ENCODE data around the gene MCTP1.

The MCTP1 gene

DNA sequence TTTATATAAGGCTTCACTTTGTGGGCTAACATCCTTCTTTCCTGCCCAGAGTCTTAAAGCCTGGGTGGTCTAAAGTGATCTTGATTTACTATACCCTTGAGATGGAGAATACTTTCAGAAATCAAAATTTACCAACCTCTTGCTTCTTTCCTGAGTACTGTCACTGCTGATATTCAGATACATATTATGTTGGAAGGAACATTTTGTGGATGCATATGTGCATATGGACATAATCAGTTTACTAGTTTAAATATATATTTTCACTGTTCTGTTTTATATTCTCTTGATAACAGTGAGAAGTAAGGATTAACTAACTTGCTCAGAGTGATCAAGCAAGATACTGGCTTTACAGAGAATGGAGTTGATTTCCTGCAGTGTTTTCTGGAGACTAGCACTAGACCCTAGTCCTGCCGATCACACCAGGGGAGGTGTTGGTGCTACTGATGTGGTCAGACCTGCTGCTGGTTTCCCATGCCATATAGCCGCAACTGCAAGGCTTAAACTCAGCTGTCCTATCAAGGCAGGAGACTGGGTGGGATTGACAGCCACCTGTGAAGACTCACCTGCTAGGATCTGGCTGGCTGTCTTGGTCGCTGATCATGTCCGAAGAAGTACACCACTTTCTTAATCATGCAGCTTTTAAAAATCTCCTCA, 608.8 kb downstream of the MCTP1 start:
- TF ChIP-seq EZH2phosphoT487 (IDR thresholded peaks at IDR 0.05; ENCODE audit: borderline replicate concordance, low read length) (no peak), CTCF (IDR thresholded peaks at IDR 0.05; ENCODE audit: low read depth, low read length, poor library complexity, severe bottlenecking) (no peak)
- Histone ChIP-seq H3K9me2 (replicated peaks; ENCODE audit: control insufficient read depth, low read length) (no peaks in the 10 kb centered on the region), H3K79me2 (ENCODE audit: control insufficient read depth, low read length) (no peaks in the 10 kb centered on the region), H3K4me3 (ENCODE audit: low read length) (no peak overlapping the region), H3F3A (ENCODE audit: control insufficient read depth, insufficient read depth) (no peaks in the 10 kb centered on the region), H3K27me3 (ENCODE audit: control insufficient read depth, low read length) (no peaks in the 10 kb centered on the region), H3K9me3 (ENCODE audit: control insufficient read depth, insufficient read depth, low read length) (no peaks in the 10 kb centered on the region), H3K4me1 (ENCODE audit: control insufficient read depth, low read length) (no peaks in the 10 kb centered on the region), H4K20me1 (ENCODE audit: control insufficient read depth, insufficient read depth, low read depth, low read length) (no peaks in the 10 kb centered on the region), H3K4me2 (ENCODE audit: low read length) (no peak overlapping the region), H3K27ac (ENCODE audit: low read depth, low read length) (no peak overlapping the region), H3K36me3 (ENCODE audit: control insufficient read depth, low read length) (peaks cover 19% of the 10 kb centered on the region)

GRCh38 chr5:94674490-94675382, 610.2 kb downstream of the MCTP1 start:
- H3K27ac ChIP-seq (ENCODE audit: low read depth, low read length) = no peak overlapping the region
- H3K4me1 ChIP-seq (ENCODE audit: control insufficient read depth, low read length) = no peaks in the 10 kb centered on the region
- no peak overlapping the region for H3K4me2 ChIP-seq (ENCODE audit: low read length)
- H4K20me1 ChIP-seq (ENCODE audit: control insufficient read depth, insufficient read depth, low read depth, low read length) = no peaks in the 10 kb centered on the region
- no peak overlapping the region for H3K4me3 ChIP-seq (ENCODE audit: low read length)
- no peaks in the 10 kb centered on the region for H3K79me2 ChIP-seq (ENCODE audit: control insufficient read depth, low read length)
- no peaks in the 10 kb centered on the region for H3K27me3 ChIP-seq (ENCODE audit: control insufficient read depth, low read length)
- no peaks in the 10 kb centered on the region for H3K9me2 ChIP-seq (replicated peaks; ENCODE audit: control insufficient read depth, low read length)
- TF ChIP-seq EZH2phosphoT487 (IDR thresholded peaks at IDR 0.05; ENCODE audit: borderline replicate concordance, low read length) (no peak), CTCF (IDR thresholded peaks at IDR 0.05; ENCODE audit: low read depth, low read length, poor library complexity, severe bottlenecking) (no peak)
- peaks cover 17% of the 10 kb centered on the region for H3K36me3 ChIP-seq (ENCODE audit: control insufficient read depth, low read length)
- H3K9me3 ChIP-seq (ENCODE audit: control insufficient read depth, insufficient read depth, low read length) = no peaks in the 10 kb centered on the region
- no peaks in the 10 kb centered on the region for H3F3A ChIP-seq (ENCODE audit: control insufficient read depth, insufficient read depth)

DNA sequence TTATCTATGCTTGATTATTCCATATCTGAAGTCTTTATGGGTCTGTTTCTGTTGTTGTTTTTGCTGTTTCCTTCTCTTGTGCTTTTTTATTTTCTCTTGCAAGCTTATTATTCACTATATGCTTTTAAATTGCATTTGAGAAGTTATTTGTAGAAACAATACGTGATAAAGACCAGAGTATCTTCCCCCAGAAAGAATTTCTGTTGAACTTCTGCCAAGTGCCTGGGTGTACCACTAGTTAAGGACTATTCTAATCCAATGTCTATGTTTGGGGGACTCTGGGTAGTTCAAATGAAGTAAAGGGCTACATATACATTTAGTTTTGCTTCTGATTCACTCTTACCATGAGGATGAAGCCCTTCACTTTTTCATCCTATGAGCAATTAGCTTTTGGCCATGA, 612.1 kb downstream of the MCTP1 start:
- Histone ChIP-seq H3F3A (ENCODE audit: control insufficient read depth, insufficient read depth) (no peaks in the 10 kb centered on the region), H3K79me2 (ENCODE audit: control insufficient read depth, low read length) (no peaks in the 10 kb centered on the region), H4K20me1 (ENCODE audit: control insufficient read depth, insufficient read depth, low read depth, low read length) (no peaks in the 10 kb centered on the region), H3K27me3 (ENCODE audit: control insufficient read depth, low read length) (no peaks in the 10 kb centered on the region), H3K4me2 (ENCODE audit: low read length) (no peak overlapping the region), H3K36me3 (ENCODE audit: control insufficient read depth, low read length) (peaks cover 18% of the 10 kb centered on the region), H3K4me1 (ENCODE audit: control insufficient read depth, low read length) (no peaks in the 10 kb centered on the region), H3K9me2 (replicated peaks; ENCODE audit: control insufficient read depth, low read length) (no peaks in the 10 kb centered on the region), H3K9me3 (ENCODE audit: control insufficient read depth, insufficient read depth, low read length) (no peaks in the 10 kb centered on the region), H3K4me3 (ENCODE audit: low read length) (no peak overlapping the region), H3K27ac (ENCODE audit: low read depth, low read length) (no peak overlapping the region)
- TF ChIP-seq CTCF (IDR thresholded peaks at IDR 0.05; ENCODE audit: low read depth, low read length, poor library complexity, severe bottlenecking) (no peak), EZH2phosphoT487 (IDR thresholded peaks at IDR 0.05; ENCODE audit: borderline replicate concordance, low read length) (no peak)
